ENCODE measurements around the gene TENM3.

Gene TENM3

DNA sequence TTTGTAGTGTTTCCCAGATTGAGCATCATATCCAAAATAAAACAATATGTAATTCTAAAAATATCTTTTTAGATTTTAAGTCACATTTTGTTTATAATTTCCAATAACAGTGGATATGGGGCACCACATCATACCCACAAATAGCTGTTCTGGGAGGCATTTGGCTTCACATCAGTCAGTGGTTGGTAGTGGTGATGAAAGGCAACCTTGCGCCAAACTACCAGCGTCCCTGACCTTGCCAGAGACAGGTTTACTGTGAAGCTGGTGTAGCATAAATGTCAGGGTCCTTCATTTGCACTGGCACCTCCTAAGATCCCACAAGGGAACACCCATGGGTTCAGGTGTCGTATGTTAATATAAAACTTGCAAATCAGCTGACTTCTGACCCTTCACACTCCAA lies 451.8 kb downstream of the TENM3 start:
- H3K27ac ChIP-seq = no peak overlapping the region
- no peak for DNase-seq (ENCODE audit: low spot score)
- POLR2A ChIA-PET (ENCODE audit: low non-redundant PET) = no interaction called here
- TF ChIP-seq, protein P1, sequence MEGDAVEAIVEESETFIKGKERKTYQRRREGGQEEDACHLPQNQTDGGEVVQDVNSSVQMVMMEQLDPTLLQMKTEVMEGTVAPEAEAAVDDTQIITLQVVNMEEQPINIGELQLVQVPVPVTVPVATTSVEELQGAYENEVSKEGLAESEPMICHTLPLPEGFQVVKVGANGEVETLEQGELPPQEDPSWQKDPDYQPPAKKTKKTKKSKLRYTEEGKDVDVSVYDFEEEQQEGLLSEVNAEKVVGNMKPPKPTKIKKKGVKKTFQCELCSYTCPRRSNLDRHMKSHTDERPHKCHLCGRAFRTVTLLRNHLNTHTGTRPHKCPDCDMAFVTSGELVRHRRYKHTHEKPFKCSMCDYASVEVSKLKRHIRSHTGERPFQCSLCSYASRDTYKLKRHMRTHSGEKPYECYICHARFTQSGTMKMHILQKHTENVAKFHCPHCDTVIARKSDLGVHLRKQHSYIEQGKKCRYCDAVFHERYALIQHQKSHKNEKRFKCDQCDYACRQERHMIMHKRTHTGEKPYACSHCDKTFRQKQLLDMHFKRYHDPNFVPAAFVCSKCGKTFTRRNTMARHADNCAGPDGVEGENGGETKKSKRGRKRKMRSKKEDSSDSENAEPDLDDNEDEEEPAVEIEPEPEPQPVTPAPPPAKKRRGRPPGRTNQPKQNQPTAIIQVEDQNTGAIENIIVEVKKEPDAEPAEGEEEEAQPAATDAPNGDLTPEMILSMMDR (conservative IDR thresholded peaks at IDR 0.05; ENCODE audit: low read depth) = no peak
- CTCF ChIA-PET = no interaction called here

GRCh38 chr4:182695842-182696241 lies 452.6 kb downstream of the TENM3 start:
- ChIA-PET CTCF (no interaction called here), POLR2A (ENCODE audit: low non-redundant PET) (no interaction called here)
- no peak for DNase-seq (ENCODE audit: low spot score)
- TF ChIP-seq, protein P1 (conservative IDR thresholded peaks at IDR 0.05; ENCODE audit: low read depth) = no peak
- no peak overlapping the region for H3K27ac ChIP-seq

DNA sequence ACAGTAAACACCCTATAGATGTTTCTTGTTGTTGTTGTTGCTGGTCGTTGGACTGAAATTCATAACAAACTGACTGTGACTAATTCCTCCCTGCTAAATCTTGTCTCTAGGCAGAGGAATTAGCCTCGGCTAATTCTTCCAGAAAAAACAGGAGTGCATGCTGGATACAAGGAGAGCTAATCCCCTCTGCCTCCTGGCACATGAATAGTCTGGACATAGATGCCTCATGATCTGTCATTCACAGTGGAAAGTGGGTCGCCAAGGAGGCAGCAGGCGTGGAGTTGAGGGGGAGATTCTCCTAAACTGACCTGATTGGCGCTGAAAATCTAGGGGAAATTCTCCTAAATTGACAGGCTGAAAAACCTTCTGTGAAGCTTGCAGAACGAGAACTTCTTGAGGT lies 453.9 kb downstream of the TENM3 start:
- TF ChIP-seq, protein P1 (conservative IDR thresholded peaks at IDR 0.05; ENCODE audit: low read depth) = no peak
- DNase-seq (ENCODE audit: low spot score) = no peak
- H3K27ac ChIP-seq = no peak overlapping the region
- POLR2A ChIA-PET (ENCODE audit: low non-redundant PET) = no interaction called here
- CTCF ChIA-PET = no interaction called here

DNA sequence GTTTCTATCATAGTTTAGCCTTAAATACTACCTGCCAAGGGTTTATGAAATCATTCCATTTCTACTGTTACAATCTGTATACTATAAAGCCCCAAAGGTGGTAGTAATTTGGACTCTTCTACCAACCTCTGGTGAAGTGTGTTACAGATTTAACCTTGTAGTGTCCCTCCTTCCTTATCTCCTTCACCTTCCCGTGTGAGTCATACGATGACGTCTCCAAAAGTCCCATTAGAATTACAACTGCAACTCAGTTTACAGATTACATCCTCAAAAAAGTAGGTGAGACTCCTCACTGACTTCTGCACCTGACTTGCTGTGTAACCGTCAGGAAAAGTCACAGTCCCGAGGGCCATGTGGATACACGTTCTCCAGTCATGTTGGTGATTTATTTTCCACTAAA lies 455.0 kb downstream of the TENM3 start:
- DNase-seq (ENCODE audit: low spot score) = no peak
- H3K27ac ChIP-seq = no peak overlapping the region
- ChIA-PET CTCF (interaction anchor here (0.5 kb wide), 1 partner anchor 9 kb away, joined by 3 read pairs; no protein-coding TSS in a partner anchor), POLR2A (ENCODE audit: low non-redundant PET) (no interaction called here)
- TF ChIP-seq, protein P1 (conservative IDR thresholded peaks at IDR 0.05; ENCODE audit: low read depth) = no peak

- ChIA-PET CTCF (no interaction called here), POLR2A (ENCODE audit: low non-redundant PET) (no interaction called here)
- TF ChIP-seq, protein P1 (conservative IDR thresholded peaks at IDR 0.05; ENCODE audit: low read depth) = no peak
- no peak overlapping the region for H3K27ac ChIP-seq
- no peak for DNase-seq (ENCODE audit: low spot score)
Observed at GRCh38 chr4:182699201-182699600, 456.0 kb downstream of the TENM3 start.

- ChIA-PET CTCF (interaction anchor here (0.7 kb wide), 1 partner anchor 1326 kb away, joined by 3 read pairs; no protein-coding TSS in a partner anchor), POLR2A (ENCODE audit: low non-redundant PET) (no interaction called here)
- no peak for DNase-seq (ENCODE audit: low spot score)
- H3K27ac ChIP-seq = no peak overlapping the region
- TF ChIP-seq, protein P1 (conservative IDR thresholded peaks at IDR 0.05; ENCODE audit: low read depth) = no peak
Observed at GRCh38 chr4:182699795-182700194, 456.6 kb downstream of the TENM3 start.

Measured in RWPE1 (cell line).